ENCODE measurements around the gene CELF4.

DNA sequence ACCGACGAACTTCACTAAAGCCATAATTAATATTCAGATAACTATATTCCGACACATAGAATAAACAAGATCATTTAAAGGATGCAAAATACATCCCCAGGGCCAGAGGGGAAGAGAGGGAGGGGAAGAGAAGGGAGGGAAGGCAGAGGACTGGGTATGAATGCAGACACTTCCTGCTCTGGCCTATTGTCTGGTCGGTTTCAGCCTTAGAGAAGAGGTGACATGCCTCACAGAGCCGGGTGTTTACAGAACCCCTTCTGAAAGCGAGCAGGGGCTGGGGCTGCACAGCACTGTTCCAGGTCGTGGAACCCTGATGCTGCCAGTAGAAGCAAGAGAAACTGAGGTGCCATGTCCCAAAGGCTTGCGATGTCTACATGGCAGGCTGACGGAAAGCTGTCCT lies 31.0 kb downstream of the CELF4 start:
- TF ChIP-seq, protein P1, sequence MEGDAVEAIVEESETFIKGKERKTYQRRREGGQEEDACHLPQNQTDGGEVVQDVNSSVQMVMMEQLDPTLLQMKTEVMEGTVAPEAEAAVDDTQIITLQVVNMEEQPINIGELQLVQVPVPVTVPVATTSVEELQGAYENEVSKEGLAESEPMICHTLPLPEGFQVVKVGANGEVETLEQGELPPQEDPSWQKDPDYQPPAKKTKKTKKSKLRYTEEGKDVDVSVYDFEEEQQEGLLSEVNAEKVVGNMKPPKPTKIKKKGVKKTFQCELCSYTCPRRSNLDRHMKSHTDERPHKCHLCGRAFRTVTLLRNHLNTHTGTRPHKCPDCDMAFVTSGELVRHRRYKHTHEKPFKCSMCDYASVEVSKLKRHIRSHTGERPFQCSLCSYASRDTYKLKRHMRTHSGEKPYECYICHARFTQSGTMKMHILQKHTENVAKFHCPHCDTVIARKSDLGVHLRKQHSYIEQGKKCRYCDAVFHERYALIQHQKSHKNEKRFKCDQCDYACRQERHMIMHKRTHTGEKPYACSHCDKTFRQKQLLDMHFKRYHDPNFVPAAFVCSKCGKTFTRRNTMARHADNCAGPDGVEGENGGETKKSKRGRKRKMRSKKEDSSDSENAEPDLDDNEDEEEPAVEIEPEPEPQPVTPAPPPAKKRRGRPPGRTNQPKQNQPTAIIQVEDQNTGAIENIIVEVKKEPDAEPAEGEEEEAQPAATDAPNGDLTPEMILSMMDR (IDR thresholded peaks at IDR 0.05), result no peak
- TF ChIP-seq POLR2A (IDR thresholded peaks at IDR 0.05), result no peak
- no peak for TF ChIP-seq POLR2AphosphoS5 (IDR thresholded peaks at IDR 0.05)

Measured in breast epithelium (tissue), 3 donors.